Measurements from ENCODE around the gene KANK2.

- TF ChIP-seq GATA2 (IDR thresholded peaks at IDR 0.05; ENCODE audit: low read depth, low read length), result no peak
- no peak for TF ChIP-seq GATA3 (IDR thresholded peaks at IDR 0.05; ENCODE audit: low read depth, low read length)
Measured at GRCh38 chr19:11199517-11199916, 2.2 kb upstream of the KANK2 start.

All from SH-SY5Y (cell line).